ENCODE results near the gene HIPK2. TPM values are rescaled to one million over a fixed set of nuclear protein-coding genes. Genes with fewer than 3 reads are reported as not detected.
"Not testable (repeated sequence)": the region's sequence is repeated elsewhere in the genome, so short reads cannot be mapped to it uniquely, and the experiment has no call there.

The HIPK2 gene
- total RNA-seq, 1 experiment from 2014 or later = 64.3 TPM

DNA sequence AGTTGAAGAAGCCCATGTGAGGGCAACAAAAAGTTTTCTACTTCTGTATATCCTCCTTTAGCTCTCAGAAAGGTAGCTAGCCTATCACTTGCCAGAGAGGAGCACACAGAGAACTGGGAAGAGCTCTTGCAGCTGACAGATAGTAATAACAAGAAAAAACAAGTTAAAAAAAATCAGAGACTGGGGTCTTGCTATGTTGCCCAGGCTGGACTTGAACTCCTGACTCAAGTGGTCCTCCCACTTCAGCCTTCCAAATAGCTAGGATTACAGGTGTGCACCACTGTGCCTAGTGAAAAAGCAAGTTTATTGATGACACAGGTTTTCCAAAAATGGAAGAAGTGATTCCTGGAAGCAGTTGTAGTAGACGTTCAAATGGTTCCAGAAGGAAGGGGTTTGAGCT is 160.7 kb downstream of the HIPK2 start:
- Mint-ChIP-seq H3K27ac (ENCODE audit: low read depth, unreplicated experiment) (no peak overlapping the region), H3K4me3 (ENCODE audit: unreplicated experiment) (no peak overlapping the region), H3K36me3 (ENCODE audit: insufficient read depth, unreplicated experiment) (peaks cover 94% of the 10 kb centered on the region), H3K4me1 (ENCODE audit: insufficient read depth, unreplicated experiment) (peaks cover 10% of the 10 kb centered on the region), H3K27me3 (ENCODE audit: insufficient read depth, unreplicated experiment) (no peaks in the 10 kb centered on the region), H3K9me3 (ENCODE audit: unreplicated experiment) (no peaks in the 10 kb centered on the region)
- intact Hi-C loops (cut with micrococcal nuclease) = no loop called here
- ChIA-PET POLR2A (interaction anchor here (0.6 to 1.3 kb wide), 2 partner anchors 287 to 385 kb away, joined by 3 to 4 read pairs; no protein-coding TSS in a partner anchor), CTCF (interaction anchor here (0.6 to 8.6 kb wide), 6 partner anchors 12 to 401 kb away, joined by 4 to 181 read pairs (median 12); no protein-coding TSS in a partner anchor)
- no TSS peak for BruUV-seq (replicated peaks)
- TF ChIP-seq, protein P1, sequence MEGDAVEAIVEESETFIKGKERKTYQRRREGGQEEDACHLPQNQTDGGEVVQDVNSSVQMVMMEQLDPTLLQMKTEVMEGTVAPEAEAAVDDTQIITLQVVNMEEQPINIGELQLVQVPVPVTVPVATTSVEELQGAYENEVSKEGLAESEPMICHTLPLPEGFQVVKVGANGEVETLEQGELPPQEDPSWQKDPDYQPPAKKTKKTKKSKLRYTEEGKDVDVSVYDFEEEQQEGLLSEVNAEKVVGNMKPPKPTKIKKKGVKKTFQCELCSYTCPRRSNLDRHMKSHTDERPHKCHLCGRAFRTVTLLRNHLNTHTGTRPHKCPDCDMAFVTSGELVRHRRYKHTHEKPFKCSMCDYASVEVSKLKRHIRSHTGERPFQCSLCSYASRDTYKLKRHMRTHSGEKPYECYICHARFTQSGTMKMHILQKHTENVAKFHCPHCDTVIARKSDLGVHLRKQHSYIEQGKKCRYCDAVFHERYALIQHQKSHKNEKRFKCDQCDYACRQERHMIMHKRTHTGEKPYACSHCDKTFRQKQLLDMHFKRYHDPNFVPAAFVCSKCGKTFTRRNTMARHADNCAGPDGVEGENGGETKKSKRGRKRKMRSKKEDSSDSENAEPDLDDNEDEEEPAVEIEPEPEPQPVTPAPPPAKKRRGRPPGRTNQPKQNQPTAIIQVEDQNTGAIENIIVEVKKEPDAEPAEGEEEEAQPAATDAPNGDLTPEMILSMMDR (IDR thresholded peaks at IDR 0.05; ENCODE audit: unreplicated experiment) = no peak
- no peak for DNase-seq (ENCODE audit: unreplicated experiment)

DNA sequence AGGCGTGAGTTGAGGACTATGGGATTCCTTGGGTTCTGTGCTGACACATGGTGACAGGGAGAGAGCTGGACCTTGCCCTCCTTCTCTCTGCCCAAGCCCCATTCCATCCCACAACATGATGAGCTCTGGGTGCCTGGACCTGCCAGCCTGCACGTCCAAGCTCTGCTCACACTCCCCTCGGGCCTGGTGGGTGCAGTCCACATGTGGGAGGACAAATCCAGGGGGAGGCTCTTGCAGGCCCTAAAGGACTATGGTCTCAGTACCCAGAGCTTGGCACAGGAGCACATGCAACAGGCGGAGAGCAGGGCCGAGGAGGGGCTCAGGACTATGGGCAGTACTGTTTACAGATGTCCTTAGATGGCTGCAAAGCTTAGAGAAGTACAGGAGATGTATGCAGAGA is 162.9 kb downstream of the HIPK2 start:
- H3K27ac Mint-ChIP-seq (ENCODE audit: low read depth, unreplicated experiment) = no peak overlapping the region
- intact Hi-C loops (cut with micrococcal nuclease) = no loop called here
- no TSS peak for BruUV-seq (replicated peaks)
- TF ChIP-seq, protein P1 (IDR thresholded peaks at IDR 0.05; ENCODE audit: unreplicated experiment) = no peak
- no peak for DNase-seq (ENCODE audit: unreplicated experiment)
- peaks cover 86% of the 10 kb centered on the region for H3K36me3 Mint-ChIP-seq (ENCODE audit: insufficient read depth, unreplicated experiment)
- H3K9me3 Mint-ChIP-seq (ENCODE audit: unreplicated experiment) = no peaks in the 10 kb centered on the region
- ChIA-PET CTCF (interaction anchor here (1.0 to 2.2 kb wide), 3 partner anchors 12 to 389 kb away, joined by 4 to 11 read pairs (median 5); no protein-coding TSS in a partner anchor), POLR2A (no interaction called here)
- H3K27me3 Mint-ChIP-seq (ENCODE audit: insufficient read depth, unreplicated experiment) = no peaks in the 10 kb centered on the region
- H3K4me1 Mint-ChIP-seq (ENCODE audit: insufficient read depth, unreplicated experiment) = peaks cover 6% of the 10 kb centered on the region
- H3K4me3 Mint-ChIP-seq (ENCODE audit: unreplicated experiment) = no peak overlapping the region

DNA sequence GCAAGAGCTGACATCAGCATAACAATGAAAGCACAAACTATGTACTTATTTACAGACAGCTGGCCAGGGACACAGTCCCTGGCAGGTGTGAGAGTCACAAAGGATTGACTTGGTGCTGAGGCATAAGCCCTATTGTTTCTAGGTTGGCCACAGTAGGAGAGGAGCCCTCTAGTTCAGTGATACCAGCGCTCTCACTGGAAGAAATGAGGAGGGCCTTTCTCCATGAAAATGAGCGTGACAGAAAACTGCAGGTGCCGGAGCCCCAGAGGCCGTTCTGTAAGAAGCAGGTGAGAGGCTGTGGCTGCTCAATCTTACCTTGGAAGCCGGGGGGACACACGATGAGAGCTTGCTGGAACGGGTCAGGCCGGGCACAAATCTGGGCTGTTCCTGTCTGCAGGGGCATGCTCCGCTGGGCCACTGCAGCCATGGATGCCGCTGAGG is 163.8 kb downstream of the HIPK2 start:
- DNase-seq (ENCODE audit: unreplicated experiment) = no peak
- Mint-ChIP-seq H3K9me3 (ENCODE audit: unreplicated experiment) (no peaks in the 10 kb centered on the region), H3K27ac (ENCODE audit: low read depth, unreplicated experiment) (no peak overlapping the region), H3K4me3 (ENCODE audit: unreplicated experiment) (no peak overlapping the region), H3K4me1 (ENCODE audit: insufficient read depth, unreplicated experiment) (peaks cover 3% of the 10 kb centered on the region), H3K27me3 (ENCODE audit: insufficient read depth, unreplicated experiment) (no peaks in the 10 kb centered on the region), H3K36me3 (ENCODE audit: insufficient read depth, unreplicated experiment) (peaks cover 80% of the 10 kb centered on the region)
- TF ChIP-seq, protein P1 (IDR thresholded peaks at IDR 0.05; ENCODE audit: unreplicated experiment) = no peak
- no TSS peak for BruUV-seq (replicated peaks)
- POLR2A ChIA-PET = interaction anchor here (1.2 kb wide), 1 partner anchor 302 kb away, joined by 3 read pairs; no protein-coding TSS in a partner anchor
- CTCF ChIA-PET = interaction anchor here (0.8 to 2.2 kb wide), 4 partner anchors 11 to 390 kb away, joined by 3 to 11 read pairs (median 3); no protein-coding TSS in a partner anchor
- intact Hi-C loops (cut with micrococcal nuclease) = no loop called here

DNA sequence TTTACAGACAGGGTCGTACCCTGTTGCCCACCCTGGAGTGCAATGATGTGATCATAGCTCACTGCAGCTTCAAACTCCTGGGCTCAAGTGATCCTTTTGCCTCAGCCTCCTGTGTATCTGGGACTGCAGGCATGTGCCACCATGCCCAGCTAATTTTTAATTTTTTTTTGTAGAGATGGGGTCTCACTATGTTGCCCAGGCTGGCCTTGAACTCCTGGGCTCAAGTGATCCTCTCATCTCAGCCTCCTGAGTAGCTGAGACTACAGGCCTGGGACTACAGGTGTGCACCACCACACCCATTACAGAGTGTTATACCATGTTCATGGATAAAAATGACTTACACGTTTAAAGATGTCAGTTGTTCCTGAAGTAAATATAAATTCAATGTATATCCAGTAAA is 166.2 kb downstream of the HIPK2 start:
- H3K27ac Mint-ChIP-seq (ENCODE audit: low read depth, unreplicated experiment); H3K4me3 Mint-ChIP-seq (ENCODE audit: unreplicated experiment); BruUV-seq (replicated peaks); DNase-seq (ENCODE audit: unreplicated experiment); intact Hi-C loops (cut with micrococcal nuclease); H3K4me1 Mint-ChIP-seq (ENCODE audit: insufficient read depth, unreplicated experiment); H3K9me3 Mint-ChIP-seq (ENCODE audit: unreplicated experiment); POLR2A ChIA-PET; H3K27me3 Mint-ChIP-seq (ENCODE audit: insufficient read depth, unreplicated experiment): not testable (repeated sequence)
- CTCF ChIA-PET = interaction anchor here (0.6 to 0.7 kb wide), 2 partner anchors 12 to 40 kb away, joined by 3 read pairs; no protein-coding TSS in a partner anchor
- H3K36me3 Mint-ChIP-seq (ENCODE audit: insufficient read depth, unreplicated experiment) = peaks cover 73% of the 10 kb centered on the region
